Stimulated activated CD4-positive, alpha-beta T cell treated with anti-CD3 and anti-CD28 coated beads, Interleukin-12 subunit alpha, Interleukin-12 subunit beta, amount 100 ng/mL, for 4 hours (primary cell): ENCODE data around the gene RAP2B.
"Not testable (repeated sequence)": the region's sequence is repeated elsewhere in the genome, so short reads cannot be mapped to it uniquely, and the experiment has no call there.

Experiments used
- DNase-seq: peaks from one replicate; pipeline ENCODE4 v3.0.0-alpha.2; 2020

Gene RAP2B

GRCh38 chr3:153161714-153162512 lies at the start of gene RAP2B:
Gene RAP2B (plus strand): TSS chr3:153162226. CDS start chr3:153162694, 468 bp downstream.
- peak; percentile 99 for DNase-seq

- DNase-seq: no peak
Observed at GRCh38 chr3:153113541-153113940, 48.5 kb upstream of the RAP2B start.

- DNase-seq: not testable (repeated sequence)
Observed at GRCh38 chr3:153114270-153114669, 47.8 kb upstream of the RAP2B start.

- no peak for DNase-seq
Observed at GRCh38 chr3:153115326-153115725, 46.7 kb upstream of the RAP2B start.

GRCh38 chr3:153127788-153128187 lies 34.2 kb upstream of the RAP2B start:
- DNase-seq: no peak

GRCh38 chr3:153129426-153129825 lies 32.6 kb upstream of the RAP2B start:
- no peak for DNase-seq

GRCh38 chr3:153129866-153130265 lies 32.2 kb upstream of the RAP2B start:
- no peak for DNase-seq

GRCh38 chr3:153130312-153130977 lies 31.6 kb upstream of the RAP2B start:
- DNase-seq: no peak

- no peak for DNase-seq
Observed at GRCh38 chr3:153137626-153138025, 24.4 kb upstream of the RAP2B start.

GRCh38 chr3:153138276-153139210 lies 23.5 kb upstream of the RAP2B start:
- peak; percentile 34 for DNase-seq

- DNase-seq: no peak
Observed at GRCh38 chr3:153142961-153143360, 19.1 kb upstream of the RAP2B start.

GRCh38 chr3:153144071-153144470 lies 18.0 kb upstream of the RAP2B start:
- no peak for DNase-seq

- no peak for DNase-seq
Observed at GRCh38 chr3:153144779-153145178, 17.2 kb upstream of the RAP2B start.

- DNase-seq: no peak
Observed at GRCh38 chr3:153145454-153145853, 16.6 kb upstream of the RAP2B start.

- DNase-seq: no peak
Observed at GRCh38 chr3:153146191-153147053, 15.6 kb upstream of the RAP2B start.

- no peak for DNase-seq
Observed at GRCh38 chr3:153150991-153151390, 11.0 kb upstream of the RAP2B start.

GRCh38 chr3:153155786-153156185 lies 6.2 kb upstream of the RAP2B start:
- not testable (repeated sequence) for DNase-seq

- DNase-seq: no peak
Observed at GRCh38 chr3:153158189-153158588, 3.8 kb upstream of the RAP2B start.

- DNase-seq: no peak
Observed at GRCh38 chr3:153158961-153159735, 2.9 kb upstream of the RAP2B start.

GRCh38 chr3:153159771-153160397 lies 2.1 kb upstream of the RAP2B start:
- no peak for DNase-seq
